Measurements from ENCODE around the gene NXPH4. TPM values are rescaled to one million over a fixed set of nuclear protein-coding genes. Genes with fewer than 3 reads are reported as not detected.

NXPH4 gene
- total RNA-seq, 2 experiments from 2014 or later: 5.3 to 10.5 TPM

DNA sequence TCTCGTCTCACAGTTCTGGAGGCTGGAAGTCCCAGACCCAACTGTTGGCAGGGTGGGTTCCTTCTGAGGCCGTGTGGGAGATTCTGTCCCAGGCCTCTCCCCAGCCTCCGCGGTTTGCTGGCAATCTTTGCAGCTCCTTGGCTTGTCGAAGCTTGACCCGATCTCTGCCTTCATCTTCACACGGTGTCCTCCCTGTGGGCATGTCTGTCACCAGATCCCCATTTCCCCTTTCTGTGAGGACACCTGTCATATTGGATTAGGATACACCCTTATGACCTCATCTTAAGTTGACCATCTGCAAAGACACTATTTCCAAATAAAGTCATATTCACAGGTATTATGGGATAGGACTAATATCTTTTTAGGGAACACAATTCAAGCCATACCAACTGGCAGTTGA lies 46.6 kb upstream of the NXPH4 start:
- Histone ChIP-seq H3K9me3 (ENCODE audit: low read length) (no peaks in the 10 kb centered on the region), H2AFZ (ENCODE audit: low read length) (no peak overlapping the region), H3K4me3 (ENCODE audit: low read depth, low read length, poor library complexity, severe bottlenecking) (no peak overlapping the region), H3K9me2 (ENCODE audit: insufficient read depth, low read length) (no peaks in the 10 kb centered on the region), H3K36me3 (ENCODE audit: insufficient read depth, low read length) (no peaks in the 10 kb centered on the region), H3K79me2 (ENCODE audit: insufficient read depth, low read depth, low read length) (no peaks in the 10 kb centered on the region), H3K27ac (ENCODE audit: low read depth, low read length, poor library complexity, severe bottlenecking) (no peak overlapping the region), H3K4me1 (ENCODE audit: insufficient read depth, low read length, poor library complexity, severe bottlenecking) (peaks cover 17% of the 10 kb centered on the region), H3K4me2 (ENCODE audit: low read length) (no peak overlapping the region), H4K20me1 (ENCODE audit: insufficient read depth, low read length) (no peaks in the 10 kb centered on the region)
- intact Hi-C loops (cut with micrococcal nuclease; ENCODE audit: unreplicated experiment): no loop called here
- DNase-seq (ENCODE audit: low spot score): no peak
- TF ChIP-seq EZH2phosphoT487 (IDR thresholded peaks at IDR 0.05; ENCODE audit: borderline replicate concordance, low read depth, low read length): no peak
- TF ChIP-seq, protein P1, sequence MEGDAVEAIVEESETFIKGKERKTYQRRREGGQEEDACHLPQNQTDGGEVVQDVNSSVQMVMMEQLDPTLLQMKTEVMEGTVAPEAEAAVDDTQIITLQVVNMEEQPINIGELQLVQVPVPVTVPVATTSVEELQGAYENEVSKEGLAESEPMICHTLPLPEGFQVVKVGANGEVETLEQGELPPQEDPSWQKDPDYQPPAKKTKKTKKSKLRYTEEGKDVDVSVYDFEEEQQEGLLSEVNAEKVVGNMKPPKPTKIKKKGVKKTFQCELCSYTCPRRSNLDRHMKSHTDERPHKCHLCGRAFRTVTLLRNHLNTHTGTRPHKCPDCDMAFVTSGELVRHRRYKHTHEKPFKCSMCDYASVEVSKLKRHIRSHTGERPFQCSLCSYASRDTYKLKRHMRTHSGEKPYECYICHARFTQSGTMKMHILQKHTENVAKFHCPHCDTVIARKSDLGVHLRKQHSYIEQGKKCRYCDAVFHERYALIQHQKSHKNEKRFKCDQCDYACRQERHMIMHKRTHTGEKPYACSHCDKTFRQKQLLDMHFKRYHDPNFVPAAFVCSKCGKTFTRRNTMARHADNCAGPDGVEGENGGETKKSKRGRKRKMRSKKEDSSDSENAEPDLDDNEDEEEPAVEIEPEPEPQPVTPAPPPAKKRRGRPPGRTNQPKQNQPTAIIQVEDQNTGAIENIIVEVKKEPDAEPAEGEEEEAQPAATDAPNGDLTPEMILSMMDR (conservative IDR thresholded peaks at IDR 0.05; ENCODE audit: low read length): no peak
- ChIA-PET POLR2A (no interaction called here), CTCF (ENCODE audit: unreplicated experiment) (no interaction called here)
- BruUV-seq (replicated peaks): no TSS peak

DNA sequence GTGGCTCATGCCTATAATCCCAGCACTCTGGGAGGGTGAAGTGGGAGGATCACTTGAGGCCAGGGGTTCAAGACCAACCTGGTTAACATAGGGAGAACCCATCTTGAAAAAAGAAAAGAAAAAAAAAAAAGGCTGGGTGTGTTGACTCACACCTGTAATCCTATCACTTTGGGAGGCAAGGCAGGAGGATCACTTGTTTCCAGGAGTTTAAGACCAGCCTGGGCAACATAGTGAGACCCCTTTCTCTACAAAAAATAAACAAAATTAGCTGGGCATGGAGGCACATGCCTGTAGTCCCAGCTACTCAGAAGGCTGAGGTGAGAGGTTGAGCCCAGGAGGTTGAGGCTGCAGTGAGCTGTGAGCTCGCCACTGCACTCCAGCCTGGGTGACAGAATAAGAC lies 46.2 kb upstream of the NXPH4 start:
- Histone ChIP-seq H3K4me1 (ENCODE audit: insufficient read depth, low read length, poor library complexity, severe bottlenecking) (peaks cover 17% of the 10 kb centered on the region), H3K9me3 (ENCODE audit: low read length) (no peaks in the 10 kb centered on the region), H3K9me2 (ENCODE audit: insufficient read depth, low read length) (no peaks in the 10 kb centered on the region), H3K4me2 (ENCODE audit: low read length) (no peak overlapping the region), H3K36me3 (ENCODE audit: insufficient read depth, low read length) (no peaks in the 10 kb centered on the region), H3K4me3 (ENCODE audit: low read depth, low read length, poor library complexity, severe bottlenecking) (no peak overlapping the region), H3K27ac (ENCODE audit: low read depth, low read length, poor library complexity, severe bottlenecking) (no peak overlapping the region), H3K79me2 (ENCODE audit: insufficient read depth, low read depth, low read length) (no peaks in the 10 kb centered on the region), H2AFZ (ENCODE audit: low read length) (no peak overlapping the region), H4K20me1 (ENCODE audit: insufficient read depth, low read length) (no peaks in the 10 kb centered on the region)
- no TSS peak for BruUV-seq (replicated peaks)
- intact Hi-C loops (cut with micrococcal nuclease; ENCODE audit: unreplicated experiment): no loop called here
- TF ChIP-seq, protein P1 (conservative IDR thresholded peaks at IDR 0.05; ENCODE audit: low read length): no peak
- no peak for TF ChIP-seq EZH2phosphoT487 (IDR thresholded peaks at IDR 0.05; ENCODE audit: borderline replicate concordance, low read depth, low read length)
- ChIA-PET POLR2A (no interaction called here), CTCF (ENCODE audit: unreplicated experiment) (no interaction called here)
- DNase-seq (ENCODE audit: low spot score): no peak

DNA sequence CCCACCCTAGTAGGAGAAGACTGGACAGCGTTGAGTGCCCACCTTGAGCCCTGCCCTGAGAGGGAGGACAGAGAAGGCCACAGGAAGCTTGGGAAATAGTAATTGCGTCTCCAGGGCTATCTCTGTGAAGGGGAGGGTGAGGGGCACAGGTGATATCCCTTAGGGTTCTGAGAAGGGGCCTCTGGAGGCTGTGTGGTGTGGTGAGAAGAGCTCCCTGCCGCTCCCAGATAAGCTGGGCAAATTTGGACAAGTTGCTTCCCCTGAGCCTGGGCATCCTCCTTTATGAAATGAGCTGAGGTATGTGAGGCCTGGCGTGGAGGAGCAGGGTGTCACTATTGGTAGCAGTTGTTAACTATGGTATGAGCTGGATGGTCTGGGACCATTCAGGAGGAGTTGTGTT lies 45.7 kb upstream of the NXPH4 start:
- no peaks in the 10 kb centered on the region for H3K36me3 ChIP-seq (ENCODE audit: insufficient read depth, low read length)
- no peak for TF ChIP-seq EZH2phosphoT487 (IDR thresholded peaks at IDR 0.05; ENCODE audit: borderline replicate concordance, low read depth, low read length)
- no peaks in the 10 kb centered on the region for H3K79me2 ChIP-seq (ENCODE audit: insufficient read depth, low read depth, low read length)
- intact Hi-C loops (cut with micrococcal nuclease; ENCODE audit: unreplicated experiment): no loop called here
- H3K27ac ChIP-seq (ENCODE audit: low read depth, low read length, poor library complexity, severe bottlenecking): no peak overlapping the region
- no peaks in the 10 kb centered on the region for H3K9me2 ChIP-seq (ENCODE audit: insufficient read depth, low read length)
- H3K4me3 ChIP-seq (ENCODE audit: low read depth, low read length, poor library complexity, severe bottlenecking): no peak overlapping the region
- no peak overlapping the region for H3K4me2 ChIP-seq (ENCODE audit: low read length)
- H4K20me1 ChIP-seq (ENCODE audit: insufficient read depth, low read length): no peaks in the 10 kb centered on the region
- BruUV-seq (replicated peaks): no TSS peak
- H2AFZ ChIP-seq (ENCODE audit: low read length): no peak overlapping the region
- H3K9me3 ChIP-seq (ENCODE audit: low read length): no peaks in the 10 kb centered on the region
- no peak for DNase-seq (ENCODE audit: low spot score)
- ChIA-PET POLR2A (interaction anchor here (0.6 kb wide), 1 partner anchor 408 kb away, joined by 3 read pairs; the partner anchor contains the start of gene HSD17B6), CTCF (ENCODE audit: unreplicated experiment) (interaction anchor here (0.5 kb wide), 1 partner anchor 11 kb away, joined by 3 read pairs; no protein-coding TSS in a partner anchor)
- H3K4me1 ChIP-seq (ENCODE audit: insufficient read depth, low read length, poor library complexity, severe bottlenecking): peaks cover 17% of the 10 kb centered on the region
